GM19023 (cell line): Measurements from ENCODE around the gene TEPSIN.

Experiments used
- ATAC-seq: cut with Tn5 transposase; IDR thresholded peaks from one replicate; pipeline ENCODE4 v1.9.1; 2021; ENCODE audit warnings: mild to moderate bottlenecking, moderate library complexity; ENCODE audit not compliant: unreplicated experiment

Gene TEPSIN

GRCh38 chr17:81222906-81223761, 15.7 kb downstream of the TEPSIN start, which contains the start of gene CEP131:
Gene CEP131 (minus strand): TSS chr17:81222965. CDS start chr17:81220056, 2,909 bp downstream.
- ATAC-seq: peak; percentile 90

- no peak for ATAC-seq
Measured at GRCh38 chr17:81222620-81222905, 16.3 kb downstream of the TEPSIN start.

GRCh38 chr17:81221842-81222619, 16.8 kb downstream of the TEPSIN start:
- no peak for ATAC-seq

GRCh38 chr17:81221371-81221841, 17.4 kb downstream of the TEPSIN start:
- ATAC-seq: no peak

- no peak for ATAC-seq
Measured at GRCh38 chr17:81219476-81220180, 19.2 kb downstream of the TEPSIN start.

- ATAC-seq: no peak
Measured at GRCh38 chr17:81218991-81219390, 19.9 kb downstream of the TEPSIN start.

GRCh38 chr17:81218459-81218858, 20.4 kb downstream of the TEPSIN start:
- ATAC-seq: no peak

GRCh38 chr17:81217491-81217890, 21.4 kb downstream of the TEPSIN start:
- ATAC-seq: no peak

- ATAC-seq: no peak
Measured at GRCh38 chr17:81213978-81214377, 24.9 kb downstream of the TEPSIN start.

- ATAC-seq: no peak
Measured at GRCh38 chr17:81212365-81212764, 26.5 kb downstream of the TEPSIN start.

GRCh38 chr17:81210868-81211267, 28.0 kb downstream of the TEPSIN start:
- no peak for ATAC-seq

GRCh38 chr17:81210466-81210865, 28.4 kb downstream of the TEPSIN start:
- no peak for ATAC-seq

- ATAC-seq: no peak
Measured at GRCh38 chr17:81209141-81209540, 29.7 kb downstream of the TEPSIN start.

- ATAC-seq: no peak
Measured at GRCh38 chr17:81208651-81209050, 30.2 kb downstream of the TEPSIN start.

- no peak for ATAC-seq
Measured at GRCh38 chr17:81207610-81208581, 31.0 kb downstream of the TEPSIN start.

GRCh38 chr17:81206657-81207056, 32.2 kb downstream of the TEPSIN start:
- no peak for ATAC-seq

- ATAC-seq: no peak
Measured at GRCh38 chr17:81206166-81206565, 32.7 kb downstream of the TEPSIN start.

GRCh38 chr17:81204578-81204977, 34.3 kb downstream of the TEPSIN start:
- no peak for ATAC-seq

GRCh38 chr17:81203136-81203535, 35.7 kb downstream of the TEPSIN start:
- ATAC-seq: no peak

- no peak for ATAC-seq
Measured at GRCh38 chr17:81202318-81202717, 36.5 kb downstream of the TEPSIN start.
